HepG2 (cell line): Measurements from ENCODE around the gene AP1AR. TPM values are rescaled to one million over a fixed set of nuclear protein-coding genes. Genes with fewer than 3 reads are reported as not detected.
"Not testable (repeated sequence)": the region's sequence is repeated elsewhere in the genome, so short reads cannot be mapped to it uniquely, and the experiment has no call there.

Experiments
- ARNT2 ChIP-seq: sonication (generic); formaldehyde crosslinking; IDR thresholded peaks from 2 replicates; pipeline ENCODE4 v1.8.0; 2022; ENCODE audit warnings: mild to moderate bottlenecking, low read depth, missing genetic modification reagents, moderate library complexity
- CHD4 ChIP-seq: fragments of 200-600 bp; sonication (generic); IDR thresholded peaks from 2 replicates; pipeline ENCODE4 v1.7.0; 2017; ENCODE audit warnings: mild to moderate bottlenecking, low read length, borderline replicate concordance
- HNF4A ChIP-seq: sonication (generic); formaldehyde crosslinking; IDR thresholded peaks from 2 replicates; pipeline ENCODE4 v1.4.0; 2020; ENCODE audit warnings: missing genetic modification reagents
- NR2C2 ChIP-seq: sonication (generic); formaldehyde crosslinking; IDR thresholded peaks from 2 replicates; pipeline ENCODE4 v1.4.0; 2020; ENCODE audit warnings: missing genetic modification reagents, mild to moderate bottlenecking, moderate library complexity, borderline replicate concordance
- RBFOX2 ChIP-seq: fragments of 200-400 bp; formaldehyde crosslinking; IDR thresholded peaks from 2 replicates; pipeline ENCODE4 v1.6.1; 2017; ENCODE audit warnings: low read depth, mild to moderate bottlenecking, low read length
- SALL1 ChIP-seq: sonication (generic); formaldehyde crosslinking; IDR thresholded peaks from 2 replicates; pipeline ENCODE4 v1.8.0; 2022; ENCODE audit warnings: mild to moderate bottlenecking, missing genetic modification reagents
- ZFP90 ChIP-seq: sonication (generic); formaldehyde crosslinking; IDR thresholded peaks from 2 replicates; pipeline ENCODE4 v1.8.0; 2022; ENCODE audit warnings: missing genetic modification reagents, mild to moderate bottlenecking, inconsistent platforms, borderline replicate concordance
- ZNF556 ChIP-seq: sonication (generic); formaldehyde crosslinking; IDR thresholded peaks from 2 replicates; pipeline ENCODE4 v1.4.0; 2020; ENCODE audit warnings: mild to moderate bottlenecking, missing genetic modification reagents, borderline replicate concordance
- ZNF782 ChIP-seq: sonication (generic); formaldehyde crosslinking; IDR thresholded peaks from 2 replicates; pipeline ENCODE4 v1.4.0; 2020; ENCODE audit warnings: missing genetic modification reagents, mild to moderate bottlenecking, borderline replicate concordance
- polyA plus RNA-seq, 8 experiments: library from polyadenylated mRNA; depleted of rRNA in 3 of 8; stranded (reverse) in 7 of 8; unstranded in 1 of 8; fragments of >200 nt; fragmentation: Illumina TruSeq in 4 of 8; extraction: Trizol in 4 of 8; gene quantifications; 2 replicates each; pipeline versions ENCODE4 v1.2.1 to v1.2.3, GENCODE V29; 2011 to 2016; ENCODE audit warnings: low read depth in 4 of 8, missing spikeins in 1 of 8, mixed read lengths in 1 of 8; ENCODE audit not compliant: insufficient read depth in 1 of 8
- total RNA-seq, 5 experiments: library from RNA; depleted of rRNA; stranded (reverse); fragments of >200 nt; fragmentation: Illumina TruSeq; extraction: Trizol; gene quantifications; 2 replicates each; pipeline ENCODE4 v1.2.3, GENCODE V29; 2016; ENCODE audit warnings: low read depth in 1 of 5
- TF ChIP-seq, protein P1 (sequence below), 2 experiments: fragments of 450-650 bp in 1 of 2; sonication (generic) in 1 of 2; formaldehyde crosslinking in 1 of 2; IDR thresholded peaks; 2 replicates each; pipeline versions ENCODE4 v1.6.1 to v1.8.0; 2016 to 2022; ENCODE audit warnings: antibody characterized with exemption in 1 of 2, mild to moderate bottlenecking in 1 of 2, missing genetic modification reagents in 1 of 2
- TF ChIP-seq, protein P2 (sequence below): IDR thresholded peaks from 2 replicates; pipeline ENCODE4 v1.6.1; 2016
- TF ChIP-seq, protein P3 (sequence below): sonication (generic); formaldehyde crosslinking; IDR thresholded peaks from 2 replicates; pipeline ENCODE4 v1.4.0; 2020; ENCODE audit warnings: missing genetic modification reagents, mild to moderate bottlenecking, borderline replicate concordance

AP1AR gene
- total and polyA plus RNA-seq, 2 of the 13 experiments (the other 11 are each of a cell fraction or from before 2014, with no cell fraction given), result 24.9 to 39.9 TPM

DNA sequence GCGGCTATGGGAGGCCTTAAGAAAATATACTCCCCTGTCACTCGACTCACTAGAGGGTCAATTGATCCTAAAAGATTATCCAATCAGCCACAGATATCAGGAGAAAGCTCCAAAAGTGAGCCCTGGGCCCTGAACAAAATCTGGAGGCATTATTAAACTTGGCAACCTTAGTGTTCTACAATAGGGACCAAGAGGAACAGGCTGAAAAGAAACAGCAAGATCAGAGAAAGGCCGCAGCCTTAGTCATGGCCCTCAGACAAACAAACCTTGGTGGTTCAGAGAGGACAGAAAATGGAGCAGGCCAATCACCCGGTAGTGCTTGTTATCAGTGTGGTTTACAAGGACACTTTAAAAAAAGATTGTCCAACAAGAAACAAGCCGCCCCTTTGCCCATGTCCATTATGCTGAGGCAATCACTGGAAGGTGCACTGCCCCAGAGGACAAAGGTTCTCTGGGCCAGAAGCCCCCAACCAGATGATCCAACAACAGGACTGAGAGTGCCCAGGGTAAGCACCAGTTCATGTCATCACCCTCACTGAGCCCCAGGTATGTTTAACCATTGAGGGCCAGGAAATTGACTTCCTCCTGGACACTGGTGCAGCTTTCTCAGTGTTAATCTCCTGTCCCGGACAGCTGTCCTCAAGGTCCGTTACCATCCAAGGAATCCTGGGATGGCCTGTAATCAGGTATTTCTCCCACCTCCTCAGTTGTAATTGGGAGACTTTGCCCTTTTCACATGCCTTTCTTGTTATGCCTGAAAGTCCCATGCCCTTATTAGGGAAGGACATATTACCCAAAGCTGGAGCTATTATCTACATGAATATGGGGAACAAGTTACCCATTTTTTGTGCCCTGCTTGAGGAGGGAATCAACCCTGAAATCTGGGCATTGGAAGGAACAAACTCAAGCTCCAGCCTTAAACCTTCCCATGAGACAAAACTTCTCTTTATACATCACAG is 23.2 kb upstream of the AP1AR start (continued):
- TF ChIP-seq, protein P1, sequence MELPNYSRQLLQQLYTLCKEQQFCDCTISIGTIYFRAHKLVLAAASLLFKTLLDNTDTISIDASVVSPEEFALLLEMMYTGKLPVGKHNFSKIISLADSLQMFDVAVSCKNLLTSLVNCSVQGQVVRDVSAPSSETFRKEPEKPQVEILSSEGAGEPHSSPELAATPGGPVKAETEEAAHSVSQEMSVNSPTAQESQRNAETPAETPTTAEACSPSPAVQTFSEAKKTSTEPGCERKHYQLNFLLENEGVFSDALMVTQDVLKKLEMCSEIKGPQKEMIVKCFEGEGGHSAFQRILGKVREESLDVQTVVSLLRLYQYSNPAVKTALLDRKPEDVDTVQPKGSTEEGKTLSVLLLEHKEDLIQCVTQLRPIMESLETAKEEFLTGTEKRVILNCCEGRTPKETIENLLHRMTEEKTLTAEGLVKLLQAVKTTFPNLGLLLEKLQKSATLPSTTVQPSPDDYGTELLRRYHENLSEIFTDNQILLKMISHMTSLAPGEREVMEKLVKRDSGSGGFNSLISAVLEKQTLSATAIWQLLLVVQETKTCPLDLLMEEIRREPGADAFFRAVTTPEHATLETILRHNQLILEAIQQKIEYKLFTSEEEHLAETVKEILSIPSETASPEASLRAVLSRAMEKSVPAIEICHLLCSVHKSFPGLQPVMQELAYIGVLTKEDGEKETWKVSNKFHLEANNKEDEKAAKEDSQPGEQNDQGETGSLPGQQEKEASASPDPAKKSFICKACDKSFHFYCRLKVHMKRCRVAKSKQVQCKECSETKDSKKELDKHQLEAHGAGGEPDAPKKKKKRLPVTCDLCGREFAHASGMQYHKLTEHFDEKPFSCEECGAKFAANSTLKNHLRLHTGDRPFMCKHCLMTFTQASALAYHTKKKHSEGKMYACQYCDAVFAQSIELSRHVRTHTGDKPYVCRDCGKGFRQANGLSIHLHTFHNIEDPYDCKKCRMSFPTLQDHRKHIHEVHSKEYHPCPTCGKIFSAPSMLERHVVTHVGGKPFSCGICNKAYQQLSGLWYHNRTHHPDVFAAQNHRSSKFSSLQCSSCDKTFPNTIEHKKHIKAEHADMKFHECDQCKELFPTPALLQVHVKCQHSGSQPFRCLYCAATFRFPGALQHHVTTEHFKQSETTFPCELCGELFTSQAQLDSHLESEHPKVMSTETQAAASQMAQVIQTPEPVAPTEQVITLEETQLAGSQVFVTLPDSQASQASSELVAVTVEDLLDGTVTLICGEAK (IDR thresholded peaks at IDR 0.05), result not testable (repeated sequence)
- TF ChIP-seq, protein P1 (CRISPR knock-in tag; IDR thresholded peaks at IDR 0.05), result peak; percentile 72; the same call in 1 of the 2 replicates
- peak; percentile 33; the same call in 1 of the 2 replicates for TF ChIP-seq ZFP90 (CRISPR knock-in tag)
- TF ChIP-seq NR2C2 (CRISPR knock-in tag), result peak; percentile 83
- peak; percentile 98 for TF ChIP-seq SALL1 (CRISPR knock-in tag)
- TF ChIP-seq ARNT2 (CRISPR knock-in tag), result peak; percentile 58; the same call in 1 of the 2 replicates
- TF ChIP-seq ZNF782 (CRISPR knock-in tag), result 0 out of 2 replicates have a peak, but pooled peaks have one; percentile 35
- TF ChIP-seq HNF4A (CRISPR knock-in tag), result peak; percentile 96
- 0 out of 2 replicates have a peak, but pooled peaks have one; percentile 31 for TF ChIP-seq CHD4
- TF ChIP-seq, protein P2, sequence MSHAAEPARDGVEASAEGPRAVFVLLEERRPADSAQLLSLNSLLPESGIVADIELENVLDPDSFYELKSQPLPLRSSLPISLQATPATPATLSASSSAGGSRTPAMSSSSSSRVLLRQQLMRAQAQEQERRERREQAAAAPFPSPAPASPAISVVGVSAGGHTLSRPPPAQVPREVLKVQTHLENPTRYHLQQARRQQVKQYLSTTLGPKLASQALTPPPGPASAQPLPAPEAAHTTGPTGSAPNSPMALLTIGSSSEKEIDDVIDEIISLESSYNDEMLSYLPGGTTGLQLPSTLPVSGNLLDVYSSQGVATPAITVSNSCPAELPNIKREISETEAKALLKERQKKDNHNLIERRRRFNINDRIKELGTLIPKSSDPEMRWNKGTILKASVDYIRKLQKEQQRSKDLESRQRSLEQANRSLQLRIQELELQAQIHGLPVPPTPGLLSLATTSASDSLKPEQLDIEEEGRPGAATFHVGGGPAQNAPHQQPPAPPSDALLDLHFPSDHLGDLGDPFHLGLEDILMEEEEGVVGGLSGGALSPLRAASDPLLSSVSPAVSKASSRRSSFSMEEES, result peak; percentile 56; the same call in 1 of the 2 replicates
- TF ChIP-seq, protein P3, sequence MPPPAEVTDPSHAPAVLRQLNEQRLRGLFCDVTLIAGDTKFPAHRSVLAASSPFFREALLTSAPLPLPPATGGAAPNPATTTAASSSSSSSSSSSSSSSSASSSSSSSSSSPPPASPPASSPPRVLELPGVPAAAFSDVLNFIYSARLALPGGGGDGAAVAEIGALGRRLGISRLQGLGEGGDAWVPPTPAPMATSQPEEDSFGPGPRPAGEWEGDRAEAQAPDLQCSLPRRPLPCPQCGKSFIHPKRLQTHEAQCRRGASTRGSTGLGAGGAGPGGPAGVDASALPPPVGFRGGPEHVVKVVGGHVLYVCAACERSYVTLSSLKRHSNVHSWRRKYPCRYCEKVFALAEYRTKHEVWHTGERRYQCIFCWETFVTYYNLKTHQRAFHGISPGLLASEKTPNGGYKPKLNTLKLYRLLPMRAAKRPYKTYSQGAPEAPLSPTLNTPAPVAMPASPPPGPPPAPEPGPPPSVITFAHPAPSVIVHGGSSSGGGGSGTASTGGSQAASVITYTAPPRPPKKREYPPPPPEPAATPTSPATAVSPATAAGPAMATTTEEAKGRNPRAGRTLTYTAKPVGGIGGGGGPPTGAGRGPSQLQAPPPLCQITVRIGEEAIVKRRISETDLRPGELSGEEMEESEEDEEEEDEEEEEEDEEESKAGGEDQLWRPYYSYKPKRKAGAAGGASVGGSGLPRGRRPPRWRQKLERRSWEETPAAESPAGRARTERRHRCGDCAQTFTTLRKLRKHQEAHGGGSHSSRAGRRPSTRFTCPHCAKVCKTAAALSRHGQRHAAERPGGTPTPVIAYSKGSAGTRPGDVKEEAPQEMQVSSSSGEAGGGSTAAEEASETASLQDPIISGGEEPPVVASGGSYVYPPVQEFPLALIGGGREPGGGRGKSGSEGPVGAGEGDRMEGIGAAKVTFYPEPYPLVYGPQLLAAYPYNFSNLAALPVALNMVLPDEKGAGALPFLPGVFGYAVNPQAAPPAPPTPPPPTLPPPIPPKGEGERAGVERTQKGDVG (CRISPR knock-in tag), result 0 out of 2 replicates have a peak, but pooled peaks have one; percentile 54
- peak; percentile 34; the same call in 1 of the 2 replicates for TF ChIP-seq ZNF556 (CRISPR knock-in tag)
- TF ChIP-seq RBFOX2, result 0 out of 2 replicates have a peak, but pooled peaks have one; percentile 29
